SK-N-SH (cell line): Measurements from ENCODE around the gene CELF4. TPM values are rescaled to one million over a fixed set of nuclear protein-coding genes. Genes with fewer than 3 reads are reported as not detected.

Source experiments
- CTCF ChIA-PET: fragments of 300-600, 350-600 bp; formaldehyde crosslinking; extraction: SDS; loops from one replicate; lab custom pipeline; 2021; lab: Yijun Ruan, JAX
- POLR2A ChIA-PET: fragments of 350-600 bp; sonication (Branson Sonifier 250); formaldehyde crosslinking; extraction: SDS; loops from one replicate; lab custom pipeline; 2020; ENCODE audit warnings: antibody characterized with exemption, inconsistent platforms; lab: Yijun Ruan, JAX
- DNase-seq: peaks from one replicate; pipeline ENCODE4 v3.0.0; 2012
- H2AFZ ChIP-seq: fragments of 200-600 bp; sonication (generic); 2 replicates; pipeline ENCODE4 v1.8.1; 2016; ENCODE audit warnings: antibody characterized with exemption, mild to moderate bottlenecking, low read depth
- H3F3A ChIP-seq: fragments of 200-600 bp; sonication (generic); replicated peaks from 2 replicates; pipeline ENCODE3; 2016; ENCODE audit warnings: antibody characterized with exemption, mild to moderate bottlenecking; ENCODE audit not compliant: insufficient read depth
- H3K27ac ChIP-seq, 2 experiments: fragments of 200-500 bp in 1 of 2; fragments of 200-600 bp in 1 of 2; sonication (Bioruptor generic) in 1 of 2; sonication (generic), shearing (Covaris generic) in 1 of 2; 2 replicates each; pipeline versions ENCODE4 v1.5.1 to v1.6.1; 2014 to 2016; ENCODE audit warnings: low read depth in 2 of 2, inconsistent platforms in 1 of 2, low read length in 1 of 2, mild to moderate bottlenecking in 1 of 2, mixed read lengths in 1 of 2
- H3K27me3 ChIP-seq: fragments of 200-600 bp; sonication (generic), shearing (Covaris generic); 2 replicates; pipeline ENCODE4 v1.6.1; 2016; ENCODE audit warnings: mixed run types; ENCODE audit not compliant: insufficient read depth
- H3K36me3 ChIP-seq, 2 experiments: fragments of 200-500 bp in 1 of 2; fragments of 200-600 bp in 1 of 2; sonication (Bioruptor generic) in 1 of 2; sonication (generic) in 1 of 2; replicated peaks in 1 of 2; 2 replicates each; pipeline versions ENCODE3 to v1.5.1; 2014 to 2016; ENCODE audit warnings: low read length in 1 of 2, mild to moderate bottlenecking in 1 of 2; ENCODE audit not compliant: insufficient read depth in 2 of 2, control insufficient read depth in 1 of 2
- H3K4me1 ChIP-seq, 2 experiments: fragments of 200-500 bp in 1 of 2; fragments of 200-600 bp in 1 of 2; sonication (Bioruptor generic) in 1 of 2; sonication (generic), shearing (Covaris generic) in 1 of 2; 2 replicates each; pipeline versions ENCODE4 v1.5.1 to v1.6.1; 2014 to 2016; ENCODE audit warnings: low read depth in 1 of 2, low read length in 1 of 2, mixed run types in 1 of 2; ENCODE audit not compliant: insufficient read depth in 2 of 2, control insufficient read depth in 1 of 2
- H3K4me2 ChIP-seq: fragments of 200-600 bp; sonication (generic), shearing (Covaris generic); 2 replicates; pipeline ENCODE4 v1.6.1; 2017; ENCODE audit warnings: mixed run types
- H3K4me3 ChIP-seq, 2 experiments: fragments of 200-500 bp in 1 of 2; fragments of 200-600 bp in 1 of 2; sonication (Bioruptor generic) in 1 of 2; sonication (generic), shearing (Covaris generic) in 1 of 2; 2 replicates each; pipeline versions ENCODE4 v1.5.1 to v1.8.1; 2014 to 2016; ENCODE audit warnings: low read depth in 2 of 2, inconsistent platforms in 1 of 2, low read length in 1 of 2, mild to moderate bottlenecking in 1 of 2, mixed read lengths in 1 of 2, moderate library complexity in 1 of 2
- H3K79me2 ChIP-seq: fragments of 200-600 bp; sonication (generic); 2 replicates; pipeline ENCODE4 v1.8.1; 2017; ENCODE audit warnings: mild to moderate bottlenecking; ENCODE audit not compliant: insufficient read depth
- H3K9ac ChIP-seq: fragments of 200-600 bp; sonication (generic); 2 replicates; pipeline ENCODE4 v1.6.1; 2017; ENCODE audit warnings: mixed run types
- H3K9me2 ChIP-seq: fragments of 200-600 bp; sonication (generic); 2 replicates; pipeline ENCODE4 v1.6.1; 2017; ENCODE audit warnings: mixed run types
- H3K9me3 ChIP-seq: fragments of 200-600 bp; sonication (generic); 2 replicates; pipeline ENCODE4 v1.6.1; 2017; ENCODE audit warnings: mixed run types, mild to moderate bottlenecking, moderate library complexity
- H4K20me1 ChIP-seq: fragments of 200-600 bp; sonication (generic); 2 replicates; pipeline ENCODE4 v1.6.1; 2017; ENCODE audit warnings: mild to moderate bottlenecking, mixed run types; ENCODE audit not compliant: insufficient read depth
- ELF1 ChIP-seq: IDR thresholded peaks from 2 replicates; pipeline ENCODE4 v1.4.0; 2012
- EP300 ChIP-seq, 2 experiments: IDR thresholded peaks; 2 replicates each; pipeline versions ENCODE4 v1.4.0 to v1.6.1; 2012; ENCODE audit warnings: borderline replicate concordance in 1 of 2, low read depth in 1 of 2, low read length in 1 of 2
- FOSL2 ChIP-seq: IDR thresholded peaks from 2 replicates; pipeline ENCODE4 v1.4.0; 2012; ENCODE audit warnings: low read depth, mild to moderate bottlenecking, moderate library complexity, borderline replicate concordance
- GABPA ChIP-seq: IDR thresholded peaks from 2 replicates; pipeline ENCODE4 v1.4.0; 2012; ENCODE audit warnings: low read depth, mild to moderate bottlenecking
- JUND ChIP-seq: IDR thresholded peaks from 2 replicates; pipeline ENCODE4 v1.4.0; 2012
- MEF2A ChIP-seq: IDR thresholded peaks from 2 replicates; pipeline ENCODE4 v1.4.0; 2012; ENCODE audit warnings: low read depth, borderline replicate concordance
- NFIC ChIP-seq: IDR thresholded peaks from 2 replicates; pipeline ENCODE4 v1.4.0; 2012; ENCODE audit warnings: borderline replicate concordance
- POLR2AphosphoS5 ChIP-seq: IDR thresholded peaks from 2 replicates; pipeline ENCODE4 v1.6.1; 2012; ENCODE audit warnings: low read depth, low read length
- RFX5 ChIP-seq: IDR thresholded peaks from 2 replicates; pipeline ENCODE4 v1.6.1; 2012; ENCODE audit warnings: mild to moderate bottlenecking, improper control_type of control experiment, low read length
- SIN3A ChIP-seq: IDR thresholded peaks from 2 replicates; pipeline ENCODE4 v1.6.1; 2012; ENCODE audit warnings: low read depth, mild to moderate bottlenecking, low read length, moderate library complexity, borderline replicate concordance
- TAF1 ChIP-seq: IDR thresholded peaks from 2 replicates; pipeline ENCODE4 v1.6.1; 2012; ENCODE audit warnings: low read depth, mild to moderate bottlenecking, low read length, moderate library complexity, borderline replicate concordance
- TCF12 ChIP-seq: IDR thresholded peaks from 2 replicates; pipeline ENCODE4 v1.4.0; 2012
- TEAD4 ChIP-seq: IDR thresholded peaks from 2 replicates; pipeline ENCODE4 v1.4.0; 2012; ENCODE audit warnings: mild to moderate bottlenecking, borderline replicate concordance; ENCODE audit not compliant: insufficient read depth
- USF2 ChIP-seq: fragments of 150-350 bp; IDR thresholded peaks from 2 replicates; pipeline ENCODE4 v1.6.1; 2017; ENCODE audit warnings: antibody characterized with exemption, low read length, low read depth, borderline replicate concordance
- WGBS: methylation state at CpG from one replicate; pipeline ENCODE4 v1.1.6; 2017; ENCODE audit warnings: low lambda C conversion rate; 5-methylcytosine and 5-hydroxymethylcytosine counted together
- polyA plus RNA-seq, 3 experiments: library from polyadenylated mRNA; depleted of rRNA; stranded (reverse); fragments of >200 nt; gene quantifications; 2 replicates each; pipeline ENCODE4 v1.2.3, GENCODE V29; 2012

CELF4 gene
- polyA plus RNA-seq, 1 of the 3 experiments (the other 2 are of a cell fraction): 0.26 TPM

GRCh38 chr18:37520508-37520907 lies 45.1 kb downstream of the CELF4 start:
- Histone ChIP-seq H3K9me3 (no peaks in the 10 kb centered on the region), H3K79me2 (no peaks in the 10 kb centered on the region), H3K4me3 (no peak overlapping the region), H3K9ac (no peak overlapping the region), H3F3A (no peaks in the 10 kb centered on the region), H3K4me2 (no peak overlapping the region), H3K36me3 (no peaks in the 10 kb centered on the region), H4K20me1 (no peaks in the 10 kb centered on the region), H2AFZ (no peak overlapping the region), H3K9me2 (no peaks in the 10 kb centered on the region), H3K27ac (no peak overlapping the region; a peak in 1 of 4 replicates), H3K27me3 (no peaks in the 10 kb centered on the region), H3K4me1 (peaks cover 0 to 81% of the 10 kb centered on the region in 2 experiments; a peak in 2 of 4 replicates)
- 17% methylated on average over 3 of the region's 3 CpGs for WGBS
- CTCF ChIA-PET: interaction anchor here (1.1 to 5.2 kb wide), 4 partner anchors 13 to 178 kb away, joined by 5 to 32 read pairs (median 14); no protein-coding TSS in a partner anchor
- POLR2A ChIA-PET: no interaction called here
- no peak for DNase-seq
- TF ChIP-seq TAF1 (no peak), NFIC (no peak), SIN3A (no peak), POLR2AphosphoS5 (no peak), RFX5 (no peak), FOSL2 (no peak), JUND (no peak), ELF1 (no peak), MEF2A (no peak), EP300 (IDR thresholded peaks at IDR 0.05; ENCODE audit: borderline replicate concordance in 1 of 2, low read depth in 1 of 2, low read length in 1 of 2) (no peak), USF2 (no peak), TCF12 (no peak)

- Histone ChIP-seq H3F3A (no peaks in the 10 kb centered on the region), H3K4me2 (no peak overlapping the region), H3K9me3 (no peaks in the 10 kb centered on the region), H4K20me1 (no peaks in the 10 kb centered on the region), H3K79me2 (no peaks in the 10 kb centered on the region), H2AFZ (no peak overlapping the region), H3K27me3 (no peaks in the 10 kb centered on the region), H3K36me3 (no peaks in the 10 kb centered on the region), H3K27ac (peak overlapping the region in 1 of 2 experiments; percentile 60; a peak in 1 of 4 replicates), H3K9ac (no peak overlapping the region), H3K9me2 (no peaks in the 10 kb centered on the region), H3K4me1 (peaks cover 0 to 88% of the 10 kb centered on the region in 2 experiments; a peak in 2 of 4 replicates), H3K4me3 (no peak overlapping the region)
- WGBS: 20% methylated on average over 7 of the region's 9 CpGs
- POLR2A ChIA-PET: no interaction called here
- no peak for DNase-seq
- CTCF ChIA-PET: interaction anchor here (1.0 to 5.2 kb wide), 6 partner anchors 11 to 177 kb away, joined by 3 to 32 read pairs (median 5); no protein-coding TSS in a partner anchor
- TF ChIP-seq MEF2A (no peak), TEAD4 (no peak), GABPA (no peak)
Measured at GRCh38 chr18:37519510-37520135, 46.0 kb downstream of the CELF4 start.
